ENCODE results near the gene PRKRA. TPM values are rescaled to one million over a fixed set of nuclear protein-coding genes. Genes with fewer than 3 reads are reported as not detected.
"Not testable (repeated sequence)": the region's sequence is repeated elsewhere in the genome, so short reads cannot be mapped to it uniquely, and the experiment has no call there.

Gene PRKRA
- total RNA-seq, 1 experiment from 2014 or later, result 77.8 TPM

DNA sequence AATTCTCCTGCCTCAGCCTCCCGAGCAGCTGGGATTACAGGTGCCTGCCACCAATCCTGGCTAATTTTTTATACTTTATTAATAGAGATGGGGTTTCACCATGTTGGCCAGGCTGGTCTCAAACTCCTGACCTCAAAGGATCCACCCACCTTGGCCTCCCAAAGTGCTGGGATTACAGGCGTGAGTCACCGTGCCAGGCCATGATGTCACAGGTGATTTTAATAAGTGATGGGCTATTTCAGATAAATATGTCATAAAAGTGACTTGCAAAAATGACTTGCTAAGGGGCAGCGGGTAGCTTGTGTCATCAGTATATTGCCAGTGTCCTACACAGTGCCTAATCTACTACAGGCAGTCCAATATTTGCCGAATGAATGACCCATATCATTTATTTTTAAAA is 20.3 kb upstream of the PRKRA start:
- in situ Hi-C loops (cut with HindIII; ENCODE audit: low sequenced_read_pairs), result not testable (repeated sequence)

DNA sequence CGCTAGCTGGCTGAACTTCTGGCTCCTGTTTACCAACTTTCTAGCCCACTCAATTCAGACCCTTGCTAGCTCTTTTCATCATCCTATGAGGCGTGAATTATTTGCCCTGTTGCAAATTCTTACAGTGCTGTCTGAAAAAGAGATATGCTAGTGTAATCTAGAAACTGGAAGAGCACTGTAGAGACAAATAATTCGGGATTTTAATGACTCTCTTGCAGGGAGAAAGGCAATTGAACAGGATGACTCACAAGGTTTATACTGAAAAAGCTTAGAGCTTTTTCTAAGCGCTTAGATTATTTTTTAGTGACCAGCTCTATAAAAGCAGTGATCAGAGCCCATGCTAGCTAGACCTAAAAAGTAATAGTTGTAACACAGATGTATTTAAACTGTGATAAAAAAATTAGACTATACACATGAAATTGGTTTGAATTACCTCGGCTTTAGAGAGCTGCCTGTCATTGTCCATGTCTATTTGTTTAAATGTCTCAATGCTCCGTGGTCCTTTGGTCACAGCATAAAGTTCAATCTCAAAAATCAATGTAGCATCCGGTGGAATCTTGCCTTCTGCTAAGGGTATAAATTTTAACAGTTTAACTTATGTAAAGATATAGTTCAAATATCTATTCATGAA is 18.4 kb upstream of the PRKRA start:
- in situ Hi-C loops (cut with HindIII; ENCODE audit: low sequenced_read_pairs), result no loop called here
- no peak for DNase-seq (ENCODE audit: low spot score)

More for the DNA sequence above, 20.3 kb upstream of the PRKRA start:
- not testable (repeated sequence) for DNase-seq (ENCODE audit: low spot score)

DNA sequence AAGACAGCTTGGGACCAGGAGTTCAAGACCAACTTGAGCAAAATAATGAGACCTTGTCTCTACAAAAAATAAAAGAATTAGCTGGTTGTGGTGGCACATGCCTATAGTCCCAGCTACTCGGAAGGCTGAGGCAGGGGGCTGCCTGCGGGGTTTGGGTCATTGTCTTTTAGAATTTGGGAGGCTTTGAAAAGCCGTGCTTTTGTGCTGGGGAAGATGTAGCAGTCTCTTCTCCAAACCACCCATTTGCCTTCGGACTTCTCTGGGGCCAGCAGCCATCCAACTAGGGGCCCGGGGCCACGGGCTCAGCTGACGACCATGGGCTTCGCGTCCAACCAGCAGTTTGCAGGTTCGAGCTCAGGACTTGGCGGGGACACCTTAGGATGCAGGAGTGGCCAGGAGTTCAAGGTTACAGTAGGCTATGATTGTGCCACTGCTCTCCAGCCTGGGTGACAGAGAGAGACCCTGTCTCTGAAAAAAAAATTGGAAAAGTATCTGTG is 6.5 kb upstream of the PRKRA start:
- in situ Hi-C loops (cut with HindIII; ENCODE audit: low sequenced_read_pairs), result no loop called here
- DNase-seq (ENCODE audit: low spot score), result no peak

DNA sequence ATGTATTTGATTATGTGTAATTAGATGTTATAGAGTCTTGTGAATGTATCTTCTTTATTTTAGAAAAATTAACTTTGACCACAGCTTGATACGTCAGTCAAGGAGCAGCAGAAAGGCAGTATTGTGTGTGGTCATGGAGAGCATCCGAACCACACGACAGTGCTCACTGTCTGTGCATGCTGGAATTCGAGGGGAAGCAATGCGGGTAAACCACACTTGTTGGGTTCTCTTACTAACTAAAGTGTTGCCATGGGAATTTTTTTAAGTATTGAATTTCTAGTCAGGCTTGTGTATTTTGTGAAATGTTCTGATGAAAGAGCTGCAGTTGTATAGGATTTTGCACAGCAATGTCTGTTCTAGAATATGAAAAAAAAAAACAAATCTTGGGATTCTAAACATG is 5.0 kb upstream of the PRKRA start:
- DNase-seq (ENCODE audit: low spot score), result no peak
- in situ Hi-C loops (cut with HindIII; ENCODE audit: low sequenced_read_pairs), result no loop called here

DNA sequence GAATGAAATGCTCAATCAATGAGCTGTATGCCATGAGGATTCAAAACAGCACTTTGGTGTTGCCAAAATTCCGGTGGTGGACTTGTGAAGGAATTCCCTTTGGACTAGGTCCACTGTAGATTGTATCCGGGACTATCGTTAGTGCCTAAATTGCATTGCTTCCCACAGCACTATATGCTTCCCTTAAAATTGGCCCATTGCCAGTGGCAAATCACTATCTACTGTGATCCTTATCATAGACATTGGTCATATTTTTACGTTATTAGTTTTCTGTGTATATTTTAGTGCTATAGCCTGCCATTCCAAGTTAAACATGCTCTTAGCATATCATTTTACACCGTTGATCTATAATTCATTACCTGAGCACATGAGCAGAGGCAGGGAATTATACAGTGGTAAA is 1.9 kb upstream of the PRKRA start:
- in situ Hi-C loops (cut with HindIII; ENCODE audit: low sequenced_read_pairs), result no loop called here
- peak; percentile 9 for DNase-seq (ENCODE audit: low spot score)

DNA sequence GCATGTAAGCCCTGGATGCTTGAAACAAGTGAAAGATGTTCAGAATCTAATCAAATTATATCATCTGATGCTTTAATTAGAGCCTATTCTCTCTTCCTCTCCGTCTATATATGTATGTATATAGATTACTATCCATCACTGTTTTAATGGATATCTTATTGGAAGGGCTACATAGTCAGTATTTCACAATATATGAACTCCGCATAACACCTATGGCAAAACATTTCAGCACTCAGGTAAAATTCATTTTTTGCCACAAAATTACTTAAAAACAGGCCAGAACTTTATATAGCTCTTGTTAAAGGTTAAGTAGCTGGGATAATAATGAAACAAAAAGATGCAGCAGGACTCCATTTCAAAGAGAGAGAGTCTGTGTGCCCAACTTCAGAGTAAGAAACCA is 1.4 kb upstream of the PRKRA start:
- in situ Hi-C loops (cut with HindIII; ENCODE audit: low sequenced_read_pairs), result no loop called here

DNA sequence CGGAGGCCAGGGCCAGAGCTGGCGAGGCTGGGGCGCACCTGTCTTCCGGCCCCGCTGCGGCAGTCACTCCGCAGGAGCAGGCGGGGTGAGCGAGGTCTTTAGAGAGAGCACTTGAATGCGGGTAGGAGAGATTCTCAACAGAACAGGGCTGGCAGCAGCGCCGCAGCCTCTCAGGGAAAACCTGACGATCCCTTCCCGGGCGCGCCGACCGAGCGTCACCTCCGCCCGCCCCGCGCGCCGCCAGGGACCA is 526 bp downstream of the PRKRA start:
- in situ Hi-C loops (cut with HindIII; ENCODE audit: low sequenced_read_pairs), result no loop called here
- DNase-seq (ENCODE audit: low spot score), result no peak

More for the DNA sequence above, 1.4 kb upstream of the PRKRA start:
- no peak for DNase-seq (ENCODE audit: low spot score)

DNA sequence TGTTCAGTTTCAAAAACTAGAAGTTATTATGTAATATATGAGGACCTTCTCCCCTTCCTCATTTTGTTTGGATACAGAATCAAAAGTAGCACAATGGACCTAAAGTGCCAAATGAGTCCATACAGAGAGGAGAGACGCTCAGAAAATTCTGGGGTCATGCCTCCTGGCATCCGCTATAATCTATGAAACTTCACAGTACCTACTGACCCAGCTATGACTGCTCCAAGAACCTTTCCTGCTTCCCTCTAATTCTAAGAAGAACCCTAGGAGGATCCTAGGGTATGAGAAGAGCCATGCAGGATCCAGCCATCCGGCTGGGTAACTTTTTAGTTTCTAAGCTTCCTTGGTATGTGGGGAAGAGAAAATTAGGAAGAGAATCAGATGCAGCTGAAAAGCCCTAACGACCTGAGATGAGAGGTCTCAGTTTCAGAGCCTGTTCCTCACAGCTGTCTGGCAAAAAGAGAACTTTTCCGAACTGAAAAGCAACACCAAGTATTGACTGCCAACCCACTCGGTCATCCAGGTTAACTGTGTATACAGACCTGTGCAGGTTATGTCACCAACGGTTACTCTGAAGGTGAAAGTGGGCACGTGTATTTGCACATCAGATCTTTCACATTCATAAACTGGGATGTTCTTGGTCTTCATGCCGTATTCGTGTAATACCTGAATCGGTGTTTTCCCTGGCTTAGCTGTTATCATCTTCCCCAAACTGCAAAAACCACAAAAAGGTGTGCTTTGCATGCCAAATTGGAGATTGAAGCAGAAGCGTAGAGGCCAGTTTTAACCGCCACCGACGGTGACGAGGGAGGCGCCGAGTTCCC is 1.1 kb downstream of the PRKRA start:
- DNase-seq (ENCODE audit: low spot score), result no peak
- in situ Hi-C loops (cut with HindIII; ENCODE audit: low sequenced_read_pairs), result no loop called here

DNA sequence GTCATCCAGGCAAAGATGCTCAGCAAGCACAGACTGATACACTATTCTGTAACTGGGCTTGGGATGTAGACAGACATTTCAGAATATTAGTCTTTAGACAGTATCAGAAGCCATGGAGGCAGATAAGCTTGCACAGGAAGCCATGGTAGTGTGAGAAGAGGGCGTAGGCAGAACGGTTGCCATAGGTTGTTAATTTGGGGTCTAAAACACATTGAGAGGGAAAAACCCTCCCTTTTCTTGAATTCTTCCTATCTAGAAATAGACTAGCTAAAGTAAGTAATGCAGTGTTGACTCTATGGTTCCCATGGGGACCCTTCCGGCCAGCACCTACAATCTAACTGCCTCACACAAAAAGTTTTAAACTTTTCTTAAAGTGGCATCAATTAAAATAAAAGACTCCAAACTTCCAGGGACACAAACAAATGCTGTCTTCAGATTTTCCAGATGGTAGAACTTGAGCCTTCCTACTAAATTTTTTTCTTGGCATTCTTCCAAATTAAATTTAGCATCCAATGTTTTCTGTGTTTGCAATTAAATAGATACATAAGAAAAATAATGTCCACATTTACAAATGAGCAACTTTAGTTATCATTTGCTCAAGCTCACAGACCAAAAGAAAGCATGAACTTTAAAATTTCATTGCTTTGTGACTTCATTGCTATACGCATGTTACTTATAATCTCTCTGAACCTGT is 1.9 kb downstream of the PRKRA start:
- in situ Hi-C loops (cut with HindIII; ENCODE audit: low sequenced_read_pairs), result no loop called here
- DNase-seq (ENCODE audit: low spot score), result no peak

DNA sequence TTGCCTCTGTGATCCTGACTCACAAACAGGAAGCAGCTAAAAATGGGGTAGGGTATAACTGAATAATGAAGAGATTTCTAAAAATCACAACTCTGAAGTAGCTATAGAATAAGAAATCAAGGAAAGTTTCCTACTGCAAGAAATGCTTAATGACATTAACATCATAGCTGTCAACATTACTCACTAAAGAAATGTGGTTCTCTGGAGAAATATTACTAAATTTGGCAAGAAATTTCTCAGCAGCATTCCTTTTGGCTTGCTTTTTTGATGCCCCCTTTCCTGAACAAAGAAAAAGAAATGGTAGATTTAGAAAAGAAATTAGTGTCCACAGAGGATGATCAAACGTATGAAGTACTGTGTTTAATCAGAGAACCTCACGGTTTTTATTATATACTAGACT is 9.5 kb downstream of the PRKRA start:
- DNase-seq (ENCODE audit: low spot score), result no peak
- in situ Hi-C loops (cut with HindIII; ENCODE audit: low sequenced_read_pairs), result no loop called here

DNA sequence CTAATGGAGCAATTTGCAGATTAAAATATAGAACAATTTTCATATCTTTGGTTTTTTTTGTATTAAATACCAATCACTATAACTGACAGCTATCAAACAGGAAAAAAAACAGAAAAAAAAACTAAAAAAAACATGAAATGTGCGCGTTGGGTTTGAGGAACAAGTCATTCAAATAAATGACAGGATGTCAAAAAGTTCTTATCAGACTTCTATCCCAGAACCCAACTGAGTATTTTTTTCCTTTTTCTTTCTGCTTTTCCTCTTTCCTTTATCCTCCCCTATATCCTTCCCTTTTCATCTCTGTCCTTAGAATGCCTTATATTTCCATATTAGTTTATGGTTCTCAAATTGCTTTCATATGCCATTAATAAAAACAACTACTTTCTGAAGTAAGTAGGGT is 14.3 kb downstream of the PRKRA start:
- in situ Hi-C loops (cut with HindIII; ENCODE audit: low sequenced_read_pairs), result no loop called here
- DNase-seq (ENCODE audit: low spot score), result no peak

DNA sequence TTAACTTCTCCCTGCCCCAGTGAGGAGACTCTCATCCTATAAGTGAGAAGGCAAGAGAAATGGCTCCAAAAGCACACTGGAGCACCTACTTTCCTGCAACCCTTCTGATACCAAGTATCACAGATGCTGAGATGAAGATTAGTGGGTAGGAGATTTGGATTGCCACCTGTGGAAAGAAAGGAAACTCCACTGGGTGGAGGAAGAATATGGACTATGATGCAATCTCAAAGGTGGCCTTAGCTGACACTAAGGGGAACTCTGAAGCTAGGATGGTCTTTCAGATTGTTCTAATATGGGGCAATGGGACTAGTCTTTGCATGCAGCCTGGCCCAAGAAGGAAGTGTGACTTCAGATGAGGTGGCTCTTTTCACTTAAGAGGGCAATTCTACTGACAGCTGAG is 21.6 kb downstream of the PRKRA start:
- DNase-seq (ENCODE audit: low spot score), result no peak
- in situ Hi-C loops (cut with HindIII; ENCODE audit: low sequenced_read_pairs), result no loop called here

DNA sequence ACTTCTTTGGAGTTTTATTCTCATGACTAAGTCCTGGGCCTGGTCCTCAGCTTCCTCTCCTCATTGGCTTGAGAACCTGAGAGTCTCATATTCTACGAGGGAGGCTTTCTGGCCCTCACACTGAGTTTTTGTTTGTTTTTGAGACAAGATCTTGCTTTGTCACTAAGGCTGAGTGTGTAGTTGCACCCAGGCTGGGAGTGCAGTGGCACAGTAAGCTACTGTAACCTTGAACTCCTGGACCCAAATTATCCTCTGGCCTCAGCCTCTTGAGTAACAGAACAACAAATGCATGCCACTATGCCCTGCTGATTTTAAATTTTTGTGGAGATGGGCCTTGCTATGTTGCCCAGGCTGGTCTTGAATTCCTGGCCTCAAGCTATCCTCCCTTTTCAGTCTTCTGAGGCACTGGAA is 22.6 kb downstream of the PRKRA start:
- no peak for DNase-seq (ENCODE audit: low spot score)
- in situ Hi-C loops (cut with HindIII; ENCODE audit: low sequenced_read_pairs), result no loop called here

DNA sequence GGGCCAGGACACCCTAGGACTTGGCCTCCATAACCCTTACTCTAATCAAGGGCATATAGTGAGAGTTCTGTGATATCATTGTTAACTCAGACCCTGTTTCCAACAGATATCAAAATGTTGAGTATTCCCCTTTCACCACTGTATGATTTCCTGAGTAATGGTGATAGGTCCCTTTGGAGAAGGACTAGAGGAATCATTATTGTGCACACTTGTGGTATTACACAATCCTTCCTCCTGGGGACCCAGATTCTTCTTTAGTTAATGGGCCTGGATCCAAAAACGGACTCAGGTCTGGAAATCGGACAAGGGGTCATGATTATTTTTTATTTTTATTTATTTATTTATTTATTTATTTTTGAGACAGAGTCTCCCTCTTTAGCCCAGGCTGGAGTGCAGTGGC is 23.5 kb downstream of the PRKRA start:
- DNase-seq (ENCODE audit: low spot score), result no peak
- in situ Hi-C loops (cut with HindIII; ENCODE audit: low sequenced_read_pairs), result no loop called here

DNA sequence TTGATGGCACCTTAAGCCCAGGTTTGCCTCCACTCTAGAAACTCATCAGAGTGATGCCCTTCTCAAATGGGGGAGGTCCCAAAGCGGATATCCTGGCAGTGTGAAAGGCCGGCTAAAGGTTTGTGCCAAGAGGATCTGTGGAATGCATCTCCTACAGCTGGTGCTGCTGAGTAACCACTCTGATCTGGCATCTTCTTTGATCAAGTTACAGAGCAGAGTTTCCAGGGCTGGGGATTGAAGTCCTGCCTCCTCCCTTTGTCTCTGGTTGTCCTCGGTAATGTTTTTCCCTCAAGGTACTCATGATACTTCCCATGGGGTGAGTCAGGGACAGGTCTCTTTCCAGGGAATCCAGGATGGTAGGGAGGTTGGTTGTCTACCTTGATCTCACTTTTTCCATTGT is 24.6 kb downstream of the PRKRA start:
- in situ Hi-C loops (cut with HindIII; ENCODE audit: low sequenced_read_pairs), result no loop called here
- DNase-seq (ENCODE audit: low spot score), result no peak

DNA sequence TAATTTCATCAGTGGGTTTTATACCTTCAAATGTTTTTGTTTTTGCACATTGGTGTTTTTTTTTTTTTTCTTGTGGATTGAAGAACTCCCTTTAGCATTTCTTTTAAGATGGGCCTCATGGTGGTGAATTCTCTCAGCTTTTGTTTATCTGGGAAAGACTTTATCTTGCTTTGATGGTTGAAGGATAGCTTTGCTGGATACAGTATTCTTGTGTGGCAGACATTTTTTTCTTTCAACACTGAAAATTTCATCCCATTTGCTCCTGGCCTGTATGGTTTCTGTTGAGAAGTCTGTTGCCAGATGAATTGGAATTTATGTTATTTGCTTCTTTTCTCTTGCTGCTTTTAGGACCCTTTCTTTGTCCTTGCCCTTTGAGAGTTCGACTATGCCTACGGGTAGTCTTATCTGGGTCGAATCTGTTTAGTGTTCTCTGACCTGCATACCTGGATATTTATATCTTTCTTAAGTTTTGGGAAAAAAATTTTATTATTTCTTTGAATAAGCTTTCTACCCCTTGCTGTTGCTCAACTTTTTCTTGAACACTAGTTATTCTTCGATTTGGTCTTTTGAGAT is 25.6 kb downstream of the PRKRA start:
- no peak for DNase-seq (ENCODE audit: low spot score)
- in situ Hi-C loops (cut with HindIII; ENCODE audit: low sequenced_read_pairs), result no loop called here

DNA sequence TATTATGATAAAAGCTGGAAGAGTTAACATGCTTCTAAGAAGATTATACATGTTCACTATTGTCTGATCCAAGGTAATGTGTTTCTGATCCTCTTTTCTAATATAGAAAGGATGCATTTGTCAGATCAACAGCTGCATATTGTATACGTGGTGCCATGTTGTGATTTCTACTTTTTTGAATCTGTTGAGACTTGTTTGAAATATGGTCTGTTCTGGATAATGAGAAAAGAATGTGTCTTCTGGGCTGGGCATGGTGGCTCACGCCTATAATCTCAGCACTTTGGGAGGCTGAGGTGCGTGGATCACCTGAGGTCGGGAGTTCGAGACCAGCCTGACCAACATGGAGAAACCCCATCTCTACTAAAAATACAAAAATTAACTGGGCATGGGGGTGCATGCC is 27.2 kb downstream of the PRKRA start:
- in situ Hi-C loops (cut with HindIII; ENCODE audit: low sequenced_read_pairs); DNase-seq (ENCODE audit: low spot score): not testable (repeated sequence)

DNA sequence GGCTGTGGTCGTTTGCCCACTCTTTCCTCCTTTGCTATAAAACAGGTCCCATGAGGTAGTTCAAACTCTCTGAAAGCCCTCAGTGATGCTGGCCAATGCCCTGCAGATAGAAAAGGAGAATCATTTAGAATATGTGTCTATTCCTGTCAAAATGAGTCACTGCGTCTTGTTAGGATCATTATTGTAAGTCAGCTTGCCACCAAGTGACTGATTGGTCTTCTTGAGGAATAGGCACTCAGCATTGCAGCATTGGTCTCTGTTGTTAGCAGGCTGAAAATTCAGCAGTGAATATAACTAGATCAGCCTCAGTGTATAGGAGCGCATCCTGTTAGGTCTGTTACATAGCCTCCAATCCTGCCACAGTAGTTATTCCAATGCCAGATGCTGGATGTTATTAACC is 28.9 kb downstream of the PRKRA start:
- no peak for DNase-seq (ENCODE audit: low spot score)
- in situ Hi-C loops (cut with HindIII; ENCODE audit: low sequenced_read_pairs), result no loop called here

DNA sequence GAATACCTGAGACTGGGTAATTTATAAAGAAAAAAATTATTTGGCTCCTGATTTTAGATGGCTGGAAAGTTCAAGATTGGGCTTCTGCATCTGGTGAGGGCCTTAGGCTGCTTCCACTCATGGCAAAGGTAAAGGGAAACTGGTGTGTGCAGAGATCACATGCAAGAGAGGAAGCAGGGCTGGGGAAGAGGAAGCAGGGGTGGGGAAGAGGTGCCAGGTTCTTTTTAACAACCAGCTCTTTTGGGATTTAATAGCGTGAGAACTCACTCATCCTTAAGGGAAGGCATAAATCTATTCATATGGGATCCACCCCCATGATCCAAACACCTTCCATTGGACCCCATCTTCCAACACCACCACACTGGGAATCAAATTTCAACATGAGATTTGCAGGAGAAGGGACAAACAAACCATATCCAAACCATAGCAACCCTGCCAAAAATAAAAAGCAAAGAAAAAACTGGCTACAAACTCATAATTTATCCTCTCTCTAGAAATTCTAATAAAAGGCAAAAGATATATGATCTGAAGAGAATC is 30.4 kb downstream of the PRKRA start:
- in situ Hi-C loops (cut with HindIII; ENCODE audit: low sequenced_read_pairs), result no loop called here
- no peak for DNase-seq (ENCODE audit: low spot score)

DNA sequence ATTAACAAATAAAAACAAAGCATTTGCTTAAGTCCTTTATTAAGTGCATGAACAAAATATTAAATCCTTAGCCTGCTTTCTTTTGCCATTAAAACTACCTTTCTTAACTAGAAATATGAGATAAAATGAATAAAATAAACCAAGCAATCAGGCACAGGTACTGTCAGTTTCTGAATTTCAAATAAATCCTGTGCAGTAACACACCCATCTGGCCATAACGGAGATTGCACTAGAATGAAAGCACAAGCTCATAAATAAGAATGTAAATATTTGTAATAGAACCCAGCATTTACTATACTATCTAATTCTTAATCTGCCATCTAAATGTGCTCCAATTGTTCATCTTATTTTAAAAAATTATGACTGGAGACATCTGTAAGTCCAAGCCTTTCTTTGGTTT is 31.9 kb downstream of the PRKRA start:
- in situ Hi-C loops (cut with HindIII; ENCODE audit: low sequenced_read_pairs), result no loop called here
- DNase-seq (ENCODE audit: low spot score), result peak; percentile 25
